ENCODE data around the gene EXT2. TPM values are rescaled to one million over a fixed set of nuclear protein-coding genes. Genes with fewer than 3 reads are reported as not detected.

The EXT2 gene
- total and polyA plus RNA-seq, 2 of the 13 experiments (the other 11 are each of a cell fraction or from before 2014, with no cell fraction given) = 61.5 to 68.7 TPM

- DNase-seq (ENCODE audit: low spot score) = no peak
- Histone ChIP-seq H2AFZ (ENCODE audit: low read length) (no peak overlapping the region), H3K9me3 (ENCODE audit: low read length) (no peaks in the 10 kb centered on the region), H3K27ac (ENCODE audit: extremely low read length, insufficient read depth, low read length) (no peak overlapping the region), H3K4me3 (replicated peaks in 1 of 3; ENCODE audit: insufficient read depth in 1 of 3, low read depth in 2 of 3, low read length in 3 of 3) (no peak overlapping the region), H3K27me3 (ENCODE audit: control insufficient read depth in 1 of 2, insufficient read depth in 2 of 2, low read length in 2 of 2) (no peaks in the 10 kb centered on the region), H3K4me1 (ENCODE audit: insufficient read depth, low read length) (no peaks in the 10 kb centered on the region), H3K9ac (ENCODE audit: insufficient read depth, low read depth, low read length) (no peak overlapping the region), H3K79me2 (ENCODE audit: insufficient read depth, low read length) (no peaks in the 10 kb centered on the region), H3K4me2 (ENCODE audit: low read depth, low read length) (no peak overlapping the region), H3K36me3 (replicated peaks in 1 of 2; ENCODE audit: control insufficient read depth in 1 of 2, insufficient read depth in 2 of 2, low read length in 2 of 2) (no peaks in the 10 kb centered on the region), H4K20me1 (ENCODE audit: insufficient read depth, low read length) (no peaks in the 10 kb centered on the region)
- in situ Hi-C loops (cut with HindIII; ENCODE audit: extremely low pct_ligation_motif_present, low pct_unique_long_range_greater_than_20kb) = no loop called here
- no peak for ATAC-seq
- no peak for FAIRE-seq
- no TSS peak for BruUV-seq (replicated peaks)
- ChIA-PET CTCF (ENCODE audit: low intra/inter-chr PET ratio, low total read pairs) (no interaction called here), POLR2A (no interaction called here)
- intact Hi-C loops (cut with micrococcal nuclease; ENCODE audit: unreplicated experiment) = no loop called here
- 95% methylated on average over 6 of the region's 6 CpGs for WGBS (ENCODE audit: low lambda C conversion rate)
- no peak for TF ChIP-seq ZNF740 (CRISPR knock-in tag; IDR thresholded peaks at IDR 0.05)
- TF ChIP-seq ZMAT3 (CRISPR knock-in tag; conservative IDR thresholded peaks at IDR 0.05) = no peak
- TF ChIP-seq EP300 (IDR thresholded peaks at IDR 0.05; ENCODE audit: low read depth in 2 of 2, low read length in 2 of 2) = no peak
- no peak for TF ChIP-seq EP300 (CRISPR knock-in tag; IDR thresholded peaks at IDR 0.05; ENCODE audit: borderline replicate concordance)
- TF ChIP-seq ZSCAN30 (CRISPR knock-in tag; IDR thresholded peaks at IDR 0.05) = no peak
- no peak for TF ChIP-seq ZNF207 (IDR thresholded peaks at IDR 0.05; ENCODE audit: borderline replicate concordance)
- TF ChIP-seq, protein P1, sequence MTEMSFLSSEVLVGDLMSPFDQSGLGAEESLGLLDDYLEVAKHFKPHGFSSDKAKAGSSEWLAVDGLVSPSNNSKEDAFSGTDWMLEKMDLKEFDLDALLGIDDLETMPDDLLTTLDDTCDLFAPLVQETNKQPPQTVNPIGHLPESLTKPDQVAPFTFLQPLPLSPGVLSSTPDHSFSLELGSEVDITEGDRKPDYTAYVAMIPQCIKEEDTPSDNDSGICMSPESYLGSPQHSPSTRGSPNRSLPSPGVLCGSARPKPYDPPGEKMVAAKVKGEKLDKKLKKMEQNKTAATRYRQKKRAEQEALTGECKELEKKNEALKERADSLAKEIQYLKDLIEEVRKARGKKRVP (CRISPR knock-in tag; IDR thresholded peaks at IDR 0.05) = no peak
- no peak for TF ChIP-seq ZZZ3 (CRISPR knock-in tag; IDR thresholded peaks at IDR 0.05; ENCODE audit: borderline replicate concordance)
- TF ChIP-seq ZNF34 (CRISPR knock-in tag; IDR thresholded peaks at IDR 0.05; ENCODE audit: borderline replicate concordance) = no peak
- no peak for TF ChIP-seq WIZ (CRISPR knock-in tag; IDR thresholded peaks at IDR 0.05)
- no peak for TF ChIP-seq RBFOX2 (IDR thresholded peaks at IDR 0.05; ENCODE audit: low read depth, low read length)
- TF ChIP-seq ISL2 (CRISPR knock-in tag; IDR thresholded peaks at IDR 0.05) = no peak
Observed at GRCh38 chr11:44228379-44228778, 132.9 kb downstream of the EXT2 start.
